K562 (cell line): ENCODE data around the gene CLDN10.

Experiments used
- CTCF ChIP-seq, 3 experiments: IDR thresholded peaks in 2 of 3; conservative IDR thresholded peaks in 1 of 3; 2 replicates each; pipeline ENCODE4 v1.5.1; 2011 to 2012; ENCODE audit warnings: low read length in 3 of 3, mild to moderate bottlenecking in 3 of 3, control low read depth in 2 of 3, improper control_type of control experiment in 1 of 3, inconsistent platforms in 1 of 3, low read depth in 1 of 3, mixed read lengths in 1 of 3, moderate library complexity in 1 of 3; ENCODE audit not compliant: insufficient read depth in 2 of 3
- RBBP5 ChIP-seq: fragments of 200-600 bp; sonication (generic); IDR thresholded peaks from 2 replicates; pipeline ENCODE4 v1.6.1; 2012; ENCODE audit warnings: borderline replicate concordance, mild to moderate bottlenecking, low read length, control low read depth, inconsistent platforms; ENCODE audit not compliant: insufficient read depth, poor library complexity, severe bottlenecking
- ZNF436 ChIP-seq: fragments of 250-450, 450-650 bp; sonication (Bioruptor Pico); formaldehyde crosslinking; IDR thresholded peaks from 2 replicates; pipeline ENCODE4 v1.7.0; 2020; ENCODE audit warnings: mild to moderate bottlenecking

GRCh38 chr13:95541911-95542474, 10.5 kb upstream of the CLDN10 start:
- no peak for TF ChIP-seq CTCF (IDR thresholded peaks at IDR 0.05 in 2 of 3, conservative IDR thresholded peaks at IDR 0.05 in 1 of 3; ENCODE audit: insufficient read depth in 2 of 3, low read depth in 1 of 3, low read length in 3 of 3)
- TF ChIP-seq RBBP5: no peak
- no peak for TF ChIP-seq ZNF436 (CRISPR knock-in tag)
